Embryonic facial prominence (tissue), 1 donor: ENCODE results near the gene FZD10.

ENCODE experiments used
- DNase-seq: peaks from one replicate; pipeline ENCODE4 v3.0.0-alpha.2; 2016; ENCODE audit errors: extremely low spot score

The FZD10 gene

DNA sequence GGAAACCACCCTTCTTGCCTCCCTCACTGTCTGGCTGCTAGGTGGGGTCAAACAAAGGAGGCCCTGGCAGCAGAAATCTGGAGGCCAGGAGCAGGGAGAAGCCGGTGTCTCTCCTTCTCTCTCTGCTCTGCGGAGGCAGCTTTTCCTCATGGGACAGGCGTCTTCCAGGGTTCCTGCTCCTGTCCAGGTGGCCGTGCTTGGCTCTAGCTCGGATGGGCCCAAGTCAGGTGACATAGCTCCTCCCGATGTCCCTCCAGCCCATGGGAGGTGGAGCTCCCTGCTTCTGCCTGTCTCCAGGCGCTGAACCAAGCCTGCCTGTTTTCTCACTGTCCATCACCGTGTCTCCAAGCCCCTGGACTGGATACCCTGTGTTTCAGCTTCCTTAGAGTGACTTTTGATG is 30.5 kb upstream of the FZD10 start:
- DNase-seq, result no peak

DNA sequence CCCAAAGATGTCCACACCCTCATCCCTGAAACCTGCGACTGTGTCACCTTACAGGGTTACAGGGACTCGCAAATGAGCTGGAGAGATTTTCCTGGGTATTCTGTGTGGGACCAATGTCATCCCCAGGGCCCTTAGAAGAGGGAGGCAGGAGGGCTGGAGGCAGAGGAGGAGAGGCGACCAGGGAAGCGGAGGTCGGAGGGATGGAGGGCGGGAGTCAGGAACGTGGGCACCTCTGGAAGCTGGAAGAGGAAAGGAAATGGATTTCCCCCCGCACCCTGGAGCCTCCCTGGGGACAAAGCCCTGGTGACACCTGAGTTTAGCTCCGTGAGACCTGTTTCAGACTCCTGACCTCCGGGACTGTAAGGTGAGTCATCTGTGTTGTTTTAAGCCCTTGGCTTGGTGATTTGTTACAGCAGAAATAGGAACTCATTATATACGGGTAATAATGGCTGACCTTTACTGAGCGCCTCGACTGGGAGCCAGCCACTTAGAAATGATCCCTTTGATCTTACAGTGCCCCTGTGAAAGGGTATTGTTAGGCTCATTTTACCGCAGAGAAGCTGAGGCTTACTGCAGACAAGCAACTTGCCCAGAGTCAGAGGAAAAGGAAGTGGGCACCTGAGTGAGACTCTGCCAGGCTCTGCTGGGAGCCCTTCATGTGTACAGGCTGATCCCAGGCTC is 29.3 kb upstream of the FZD10 start:
- no peak for DNase-seq

DNA sequence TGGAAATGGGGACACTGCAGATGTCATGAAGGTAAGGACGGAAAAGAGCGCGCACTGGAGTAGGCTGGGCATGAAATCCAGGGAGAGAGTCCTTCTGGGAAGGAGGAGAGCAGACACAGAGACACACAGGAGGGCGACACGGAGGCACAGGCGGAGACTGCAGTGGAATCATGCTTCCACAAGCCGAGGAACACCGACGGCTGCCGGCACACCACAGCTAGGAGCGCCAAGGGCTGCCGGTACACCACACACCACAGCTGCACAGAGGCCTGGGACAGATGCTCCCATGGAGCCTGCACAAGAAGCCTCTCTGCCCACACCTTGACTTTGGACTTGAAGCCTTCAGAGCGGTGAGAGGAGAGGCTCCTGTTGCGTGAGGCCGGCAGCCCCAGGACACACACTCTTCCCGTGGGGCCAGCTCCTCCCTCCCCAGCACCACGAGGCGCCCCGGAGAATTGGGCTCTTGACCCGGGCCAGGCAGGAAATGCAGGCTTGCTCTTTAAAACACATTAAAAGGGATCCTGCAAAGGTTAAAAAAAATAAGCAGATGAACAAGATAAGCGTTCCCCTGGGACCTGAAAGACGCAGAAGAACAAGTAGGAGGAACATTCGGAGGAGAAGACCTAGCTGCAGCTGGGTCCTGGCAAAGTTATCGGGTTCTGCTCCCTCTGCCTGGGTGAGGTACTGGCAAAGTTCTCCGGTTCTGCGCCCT is 28.3 kb upstream of the FZD10 start:
- DNase-seq, result no peak

DNA sequence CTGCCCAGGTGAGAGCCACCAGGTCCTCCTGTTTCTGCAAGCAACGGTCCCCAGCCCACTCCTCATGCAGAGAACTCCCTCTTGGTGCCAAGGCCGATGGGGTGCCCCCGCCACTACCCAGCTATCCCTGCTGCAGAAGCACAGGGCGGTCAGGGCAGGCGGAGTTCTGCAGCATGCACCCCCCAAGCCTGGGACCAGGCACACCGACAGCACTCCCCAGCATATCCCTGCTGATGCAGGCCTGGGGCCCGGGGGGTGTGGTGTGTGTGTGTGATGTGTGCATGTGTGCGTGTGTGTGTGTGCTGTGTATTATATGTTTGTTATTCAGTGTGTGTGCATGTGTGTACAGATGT is 27.7 kb upstream of the FZD10 start:
- DNase-seq, result no peak

DNA sequence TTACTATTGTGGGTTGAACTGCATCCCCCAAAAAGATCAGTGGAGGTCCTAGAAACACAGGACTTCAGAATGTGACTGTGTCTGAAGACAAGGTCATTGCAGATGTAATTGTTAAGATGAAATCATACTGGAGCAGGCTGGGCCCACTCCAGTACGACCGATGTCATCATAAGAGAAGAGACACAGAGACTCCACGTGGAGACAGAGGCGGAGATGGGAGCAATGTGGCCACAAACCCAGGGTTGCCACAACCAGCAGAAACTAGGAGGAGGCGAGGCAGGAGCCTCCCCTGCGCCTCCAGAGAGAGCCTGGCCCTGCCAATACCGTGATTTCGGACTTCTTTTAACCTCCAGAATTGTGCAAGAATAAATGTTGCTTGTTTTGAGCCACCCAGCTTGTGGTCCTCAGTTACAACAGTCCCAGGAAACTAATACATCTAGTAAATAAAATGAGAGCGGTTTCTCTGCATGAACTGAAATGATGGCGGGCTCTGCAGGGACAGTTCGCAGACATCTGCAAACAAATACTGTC is 25.7 kb upstream of the FZD10 start:
- DNase-seq, result no peak

DNA sequence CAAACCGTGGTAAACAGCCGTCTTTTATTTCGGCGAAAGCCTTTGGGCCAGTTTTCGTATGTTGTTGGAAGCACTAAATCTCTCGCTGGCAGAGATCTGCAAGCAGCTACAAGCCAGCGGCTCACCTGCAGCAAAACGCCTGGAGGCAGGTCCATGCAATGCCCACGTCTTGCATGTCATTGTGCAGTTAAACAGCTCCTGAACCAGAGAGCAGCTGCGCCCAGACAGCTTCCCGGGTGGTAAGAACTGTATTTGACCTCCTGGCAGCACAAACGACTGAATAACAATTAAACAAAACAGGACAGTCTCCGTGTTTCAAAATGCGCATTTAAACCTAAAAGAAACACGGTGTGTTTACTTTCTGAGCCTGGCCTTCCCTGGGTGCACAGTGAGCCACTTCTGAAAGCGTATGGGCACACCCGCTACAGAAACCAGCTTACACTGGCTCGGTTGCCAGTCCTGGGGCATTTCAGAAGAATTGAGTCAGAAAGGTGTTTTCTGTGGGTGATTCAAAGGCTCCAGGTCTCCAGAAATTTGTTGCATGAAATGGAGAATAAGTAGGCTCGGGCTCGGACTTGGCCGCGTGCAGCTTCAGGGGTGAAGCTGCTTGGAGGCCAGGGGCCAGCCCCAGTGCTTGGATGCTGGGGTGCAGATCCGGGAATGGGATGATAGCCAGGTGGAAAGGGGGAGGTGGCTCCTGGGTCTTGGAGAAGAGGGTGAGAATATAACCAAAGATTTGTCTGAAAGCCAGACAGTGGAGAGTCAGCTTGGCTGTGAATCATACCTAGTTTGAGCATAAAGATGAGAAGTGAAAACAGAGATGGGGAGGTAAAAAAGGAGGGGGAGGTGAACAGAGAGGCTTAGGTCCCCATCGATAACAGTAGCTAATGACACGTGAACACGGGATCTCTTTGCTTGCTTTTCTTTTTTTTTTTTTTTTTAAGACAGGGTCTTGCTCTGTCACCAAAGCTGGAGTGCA is 24.9 kb upstream of the FZD10 start:
- DNase-seq, result no peak

DNA sequence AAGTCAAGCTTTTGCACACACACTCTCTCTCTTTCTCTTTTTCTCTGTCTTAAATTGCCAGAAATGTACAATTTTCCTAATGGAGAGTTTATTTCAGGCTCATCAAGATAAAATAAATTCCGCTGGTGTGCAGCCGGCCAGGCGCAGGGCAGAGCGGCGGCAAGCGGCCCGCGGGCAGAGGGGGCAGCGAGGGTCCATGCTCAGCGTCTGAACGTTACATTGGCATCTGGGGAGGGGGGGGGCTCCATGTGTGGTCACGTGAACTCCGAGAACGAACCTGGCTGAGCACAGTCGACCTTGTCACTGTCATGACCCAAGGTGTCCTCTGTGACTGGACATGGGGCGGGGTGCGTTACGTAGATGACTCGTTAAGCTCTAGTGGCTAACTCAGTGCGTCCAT is 23.8 kb upstream of the FZD10 start:
- DNase-seq, result no peak

DNA sequence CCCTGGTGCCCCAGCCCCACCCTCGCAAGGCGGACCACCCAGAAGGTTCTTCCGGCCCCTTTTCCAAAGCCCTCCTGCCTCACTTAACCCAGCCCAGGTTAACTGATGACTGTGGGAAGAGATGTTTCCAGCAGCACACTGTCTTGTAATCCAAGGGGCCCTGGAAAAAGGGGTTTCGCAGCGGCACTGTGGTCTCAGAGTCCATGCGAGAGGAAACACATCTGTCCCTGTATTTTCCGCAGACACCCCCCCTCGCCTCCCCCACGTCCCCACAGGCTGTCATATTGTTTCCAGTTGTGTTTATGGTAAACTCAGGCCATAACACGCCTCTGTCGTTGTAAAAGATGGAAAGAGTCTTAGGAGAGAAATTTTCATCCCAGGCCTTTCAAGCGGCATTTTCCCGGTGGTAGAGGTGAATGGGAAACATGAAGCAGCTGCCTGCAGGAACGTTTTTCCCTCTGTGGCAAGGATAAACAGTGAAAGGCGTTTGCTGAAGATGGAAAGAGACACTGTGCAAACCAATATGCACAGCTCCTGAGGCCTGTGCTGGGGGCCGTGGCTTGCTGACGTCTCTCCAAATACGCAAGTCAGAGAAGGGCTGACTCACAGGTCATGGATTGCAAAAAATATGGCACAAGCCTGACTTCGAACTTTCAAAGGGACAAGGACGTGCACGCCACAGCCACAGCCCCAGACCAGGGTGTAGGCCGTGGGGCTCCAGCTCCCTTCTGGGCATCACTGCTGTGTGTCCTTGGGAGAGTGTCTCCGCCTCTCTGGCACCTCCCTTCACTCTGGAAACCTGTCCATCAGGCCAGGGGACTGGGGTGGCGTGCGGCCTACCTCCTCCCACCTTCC is 22.5 kb upstream of the FZD10 start:
- DNase-seq, result no peak

DNA sequence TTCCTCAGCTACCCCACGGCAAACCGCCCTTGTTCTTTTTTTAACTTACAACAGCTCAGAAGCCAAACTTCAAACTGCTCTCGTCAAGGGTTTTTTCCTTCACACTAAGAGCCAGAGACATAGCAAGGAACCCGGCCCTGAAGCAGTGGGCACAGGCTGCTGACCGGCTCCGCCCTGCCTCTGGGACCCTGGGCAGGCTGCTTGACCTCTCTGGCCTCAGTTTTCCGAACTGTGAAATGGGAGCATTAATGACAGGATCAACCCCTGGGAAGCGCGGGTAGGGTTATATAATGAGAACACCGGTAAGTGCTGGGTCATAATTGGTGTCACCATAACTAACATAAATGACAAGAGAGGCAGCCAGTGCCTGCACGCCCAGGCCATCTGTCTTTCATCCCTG is 21.2 kb upstream of the FZD10 start:
- no peak for DNase-seq

DNA sequence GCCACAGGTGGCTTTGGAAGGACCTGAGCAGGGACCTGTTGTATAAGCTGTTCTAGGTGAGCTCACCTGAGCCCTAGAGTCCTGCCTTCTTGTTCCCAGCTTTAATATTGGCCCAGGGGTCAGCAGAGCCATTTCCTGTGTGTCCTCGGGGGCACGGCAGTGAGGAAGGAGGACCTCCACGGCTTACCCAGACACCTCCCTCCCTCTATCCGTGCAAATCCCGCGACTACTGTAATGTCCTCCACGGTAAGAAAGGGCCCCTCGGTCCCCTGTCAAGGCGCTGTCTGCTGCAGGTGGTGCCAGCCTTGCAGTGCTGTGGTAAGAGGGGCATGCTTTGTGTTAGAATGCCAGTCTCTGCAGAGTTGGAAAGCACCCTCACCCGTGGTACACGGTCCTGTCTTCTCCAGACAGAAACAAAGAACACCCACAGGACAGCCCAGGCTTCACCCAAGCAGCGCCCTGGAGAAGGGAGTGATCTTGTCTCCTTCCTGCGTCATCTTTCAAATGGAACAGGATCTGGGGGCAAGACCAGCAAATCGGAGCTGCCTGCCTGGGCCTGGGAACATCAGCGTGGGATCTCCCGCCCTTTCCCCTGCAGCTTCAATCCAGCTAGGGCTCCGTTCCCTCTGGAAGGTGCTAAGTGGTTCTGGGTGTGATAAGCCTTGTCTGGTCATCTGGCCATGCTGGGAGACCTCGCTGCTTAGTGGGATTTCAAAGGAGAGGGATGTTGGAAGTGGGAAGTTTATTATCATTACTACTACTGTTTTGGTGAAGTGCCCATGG is 20.2 kb upstream of the FZD10 start:
- no peak for DNase-seq

DNA sequence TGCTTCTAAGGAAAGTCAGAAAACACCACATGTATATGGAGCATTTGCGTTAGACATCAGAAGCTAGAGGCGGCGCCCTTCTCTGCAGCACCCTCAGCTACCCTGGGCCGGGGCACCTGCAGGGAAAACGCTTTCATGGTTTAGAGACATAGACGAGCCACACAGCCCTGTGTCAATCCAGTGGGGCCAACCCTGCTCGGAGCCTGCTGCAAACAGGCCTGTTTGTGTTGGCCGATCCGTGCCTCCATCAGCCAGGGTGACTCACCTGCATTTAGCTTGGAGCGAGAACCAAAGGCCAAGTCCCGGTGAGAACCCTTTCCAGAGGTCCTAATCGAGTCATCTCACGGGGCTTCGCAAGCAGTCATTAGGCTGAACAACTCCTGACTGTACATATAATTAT is 19.5 kb upstream of the FZD10 start:
- DNase-seq, result no peak

DNA sequence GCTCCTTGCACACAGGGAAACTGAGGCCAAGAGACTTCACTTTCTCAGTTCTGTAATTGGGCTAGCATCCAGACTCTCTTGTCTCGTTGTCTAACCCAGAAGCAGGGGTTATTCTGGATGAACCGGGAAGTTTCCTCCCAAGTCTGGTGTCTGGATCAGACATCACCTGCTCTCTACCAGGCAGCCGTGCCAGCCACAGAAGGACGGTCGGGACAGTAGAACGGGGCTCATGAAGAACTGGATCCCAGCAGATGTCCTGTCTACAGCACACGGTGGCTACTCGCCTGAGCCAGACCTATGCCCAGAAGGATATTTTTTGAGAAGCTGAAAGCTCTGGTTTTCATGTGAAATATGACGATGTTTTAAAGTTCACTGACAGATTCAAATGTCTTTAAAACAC is 19.1 kb upstream of the FZD10 start:
- no peak for DNase-seq

DNA sequence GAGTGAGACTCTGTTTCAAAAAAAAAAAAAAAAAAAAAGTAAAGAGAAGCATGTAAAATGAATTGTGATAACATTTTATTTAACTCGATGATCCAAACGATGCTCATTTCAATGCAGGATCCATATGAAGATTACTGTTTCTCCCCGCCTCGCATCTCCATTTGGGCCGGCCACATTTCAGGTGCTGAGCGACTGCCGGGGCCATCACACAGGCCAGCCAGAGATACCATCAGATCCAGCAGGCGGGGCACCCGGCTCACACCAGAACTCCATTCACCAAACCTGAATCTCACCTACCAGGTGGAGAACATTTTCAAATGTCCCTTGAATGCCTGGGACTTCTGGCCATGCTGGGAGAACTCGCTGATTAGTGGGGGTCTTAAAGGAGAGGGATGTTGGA is 18.0 kb upstream of the FZD10 start:
- DNase-seq, result no peak

DNA sequence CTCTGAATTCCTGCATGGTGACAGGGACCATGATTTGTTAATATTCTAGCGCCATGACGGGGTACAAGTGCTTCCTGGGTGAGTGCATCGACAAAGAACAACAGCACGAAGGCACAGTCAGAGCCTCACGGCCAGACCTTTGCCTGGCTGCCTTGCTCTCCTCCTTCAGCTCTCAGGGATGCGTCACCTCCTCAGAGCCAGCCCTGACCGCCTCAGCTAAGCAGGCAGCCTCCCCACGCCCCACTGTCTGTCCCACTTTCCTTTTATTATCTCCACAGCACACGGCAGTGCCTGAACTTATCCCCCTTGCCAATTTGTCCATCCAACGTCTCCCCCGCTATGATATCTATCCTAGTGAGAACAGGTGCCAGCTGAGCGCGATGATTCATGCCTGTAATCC is 16.5 kb upstream of the FZD10 start:
- no peak for DNase-seq

DNA sequence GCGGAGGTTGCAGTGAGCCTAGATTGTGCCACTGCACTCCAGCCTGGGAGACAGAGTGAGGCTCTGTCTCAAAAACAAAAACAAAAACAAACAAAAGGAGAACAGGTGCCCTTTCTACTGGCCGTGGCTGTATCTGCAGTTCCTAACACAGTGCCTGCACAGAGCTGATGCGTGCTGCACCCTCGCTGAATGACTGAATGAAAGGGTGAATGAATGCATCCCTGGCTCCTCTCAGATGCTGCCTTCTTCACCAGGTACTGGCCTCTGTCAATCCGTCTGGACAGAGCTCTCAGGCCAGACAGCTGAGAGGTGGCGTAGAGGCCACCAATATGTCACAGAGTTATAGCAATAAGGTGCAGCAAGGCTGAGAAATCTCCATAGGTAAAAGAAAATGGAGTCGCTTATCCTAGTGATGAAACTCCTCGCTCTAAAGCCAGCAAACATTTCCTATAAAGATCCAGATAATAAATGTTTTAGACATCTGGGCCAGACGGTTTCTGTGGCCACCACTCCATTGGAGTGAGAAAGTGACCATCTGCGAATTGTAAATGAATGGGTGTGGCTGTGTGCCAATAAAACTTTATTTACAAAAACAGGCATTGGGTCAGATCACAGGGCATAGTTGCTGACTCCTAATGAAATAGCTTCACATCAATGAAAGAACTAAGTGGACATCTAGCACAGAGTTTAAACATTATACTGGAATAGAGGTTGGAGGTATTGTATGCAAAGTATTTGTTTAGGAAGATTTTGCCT is 15.9 kb upstream of the FZD10 start:
- DNase-seq, result no peak

DNA sequence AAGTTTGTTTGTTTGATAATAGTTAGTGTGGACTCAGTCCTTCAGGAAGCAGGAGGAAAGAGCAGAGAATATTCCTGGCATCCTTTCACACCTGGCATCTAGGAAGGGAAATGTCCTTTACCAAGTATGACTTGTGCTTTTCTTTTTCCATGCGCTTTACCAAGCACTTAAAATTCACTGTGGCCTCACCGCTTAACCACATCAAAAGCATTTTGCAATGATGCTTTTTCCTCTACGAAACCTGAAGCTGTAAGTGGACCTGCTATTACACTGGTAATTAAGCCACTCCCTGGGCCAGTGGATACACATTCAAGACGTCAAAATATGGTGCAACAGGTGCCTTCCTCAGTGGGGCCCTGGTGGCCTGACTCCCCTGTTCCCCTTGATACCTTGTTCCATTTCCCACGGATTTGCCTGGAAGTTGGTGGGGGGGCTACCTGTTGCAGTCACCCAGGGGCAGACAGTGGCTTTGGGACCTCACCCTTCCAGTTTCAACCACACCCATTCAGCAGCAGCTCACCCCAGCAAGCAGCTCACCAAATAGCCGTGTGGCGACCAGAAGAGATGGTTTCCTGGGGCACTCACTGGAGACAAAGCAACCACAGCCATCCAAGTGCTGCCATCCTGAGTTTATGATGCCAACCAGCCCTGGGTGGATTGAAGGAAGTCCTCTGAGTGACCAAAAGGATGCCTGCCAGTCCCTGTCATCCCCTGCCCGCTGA is 14.2 kb upstream of the FZD10 start:
- no peak for DNase-seq

DNA sequence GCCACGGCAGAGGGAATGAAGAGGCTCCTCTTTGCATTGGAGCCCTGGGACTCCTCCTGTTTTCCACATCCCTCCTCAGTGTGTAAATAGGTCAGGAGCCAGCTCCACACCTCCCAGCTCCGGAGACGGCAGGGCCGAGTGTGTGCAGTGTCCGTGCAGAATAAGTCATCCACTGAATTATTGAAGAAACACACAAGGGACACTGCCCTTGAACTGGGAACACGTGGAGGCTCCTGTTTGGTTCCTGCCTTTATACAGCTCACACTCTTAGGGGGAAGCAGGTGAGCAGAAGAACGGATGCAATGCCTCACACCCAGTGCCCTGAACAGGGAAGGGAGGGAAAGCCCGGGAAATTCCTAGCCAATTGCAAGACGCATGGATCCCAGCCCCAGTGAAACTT is 10.4 kb upstream of the FZD10 start:
- DNase-seq, result no peak

DNA sequence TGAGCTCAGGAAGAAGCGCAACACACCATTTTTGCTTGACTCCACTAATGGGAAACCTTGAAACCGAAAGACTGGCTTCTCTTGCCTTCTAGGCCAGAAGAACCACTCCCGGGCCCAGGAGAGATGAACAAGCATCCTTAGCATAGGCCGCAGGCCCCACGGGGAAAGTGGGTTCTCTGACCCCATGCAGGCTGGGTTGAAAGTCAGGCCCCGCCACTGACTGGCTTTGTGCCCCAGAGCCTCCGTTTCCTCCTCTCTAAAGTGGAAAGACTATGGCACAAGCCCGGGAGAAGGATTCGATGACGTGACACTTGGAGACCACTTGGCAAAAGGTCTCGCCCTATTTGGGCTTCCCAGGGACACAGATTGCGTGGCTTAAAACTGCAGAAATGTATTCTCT is 9.9 kb upstream of the FZD10 start:
- no peak for DNase-seq

DNA sequence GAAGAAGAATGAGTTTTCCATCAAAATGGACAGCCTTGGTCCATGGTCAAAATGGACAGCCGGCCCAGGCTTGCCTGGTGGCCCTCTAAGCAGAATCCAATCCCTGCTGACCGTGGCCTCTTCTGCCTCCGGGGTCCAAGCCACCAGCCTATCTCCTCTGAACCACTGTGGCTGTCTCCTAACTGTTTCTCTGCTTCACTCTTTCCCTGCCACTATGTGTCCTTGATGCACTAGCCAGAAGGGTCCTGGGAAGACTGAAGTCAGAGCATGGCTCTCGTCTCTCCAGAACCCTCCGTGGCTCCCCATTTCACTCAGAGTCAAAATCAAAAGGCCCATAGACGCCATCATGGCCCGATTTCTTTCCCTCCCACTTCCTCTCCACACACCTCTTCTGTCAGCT is 8.5 kb upstream of the FZD10 start:
- no peak for DNase-seq
